GM11168 (cell line): Measurements from ENCODE around the gene GPR84.
"Not testable (repeated sequence)": the region's sequence is repeated elsewhere in the genome, so short reads cannot be mapped to it uniquely, and the experiment has no call there.

ENCODE experiments used
- in situ Hi-C: fragments of 300-500 bp; cut with MboI; formaldehyde crosslinking; loops from one replicate; pipeline ENCODE4 v1.12.0; 2022; ENCODE audit warnings: low sequenced_read_pairs; ENCODE audit not compliant: unreplicated experiment

GPR84 gene

DNA sequence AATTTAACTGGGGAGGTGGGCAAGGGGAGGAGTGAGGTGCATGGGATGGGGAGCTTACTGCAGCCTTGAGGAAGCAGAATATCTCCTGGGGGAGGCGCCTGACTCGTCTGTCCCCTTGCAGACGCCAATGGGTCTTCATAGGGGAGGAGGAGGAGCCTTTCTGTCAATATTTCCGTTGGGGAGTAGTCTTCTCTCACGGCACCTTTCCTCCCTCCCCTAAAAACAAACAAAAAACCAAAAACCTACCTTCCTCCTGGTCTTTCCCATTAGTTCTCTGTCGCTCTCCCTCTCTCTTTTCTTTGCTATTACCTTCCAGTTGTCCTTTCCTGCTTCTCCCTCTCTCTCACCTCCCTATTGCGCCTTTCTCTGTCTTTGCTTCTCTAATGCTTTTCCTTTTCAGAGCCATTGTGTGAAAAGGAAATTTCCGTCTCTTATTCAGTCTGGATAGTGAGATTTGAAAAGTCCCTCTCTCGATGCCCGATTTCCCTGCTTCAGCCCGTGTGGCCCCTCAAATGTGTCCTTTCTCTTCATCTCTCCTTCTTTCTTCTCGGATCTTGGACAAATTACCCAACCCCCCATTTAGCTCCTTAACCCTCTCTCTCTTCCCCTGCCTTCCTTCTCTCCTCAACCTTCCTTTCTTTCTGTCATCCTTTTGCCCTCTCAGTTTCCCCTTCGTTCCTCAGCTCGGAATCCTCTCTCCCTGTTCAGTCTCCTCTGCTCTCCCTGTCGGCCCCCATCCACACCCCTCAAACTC is 5.9 kb downstream of the GPR84 start:
- in situ Hi-C loops, result no loop called here

DNA sequence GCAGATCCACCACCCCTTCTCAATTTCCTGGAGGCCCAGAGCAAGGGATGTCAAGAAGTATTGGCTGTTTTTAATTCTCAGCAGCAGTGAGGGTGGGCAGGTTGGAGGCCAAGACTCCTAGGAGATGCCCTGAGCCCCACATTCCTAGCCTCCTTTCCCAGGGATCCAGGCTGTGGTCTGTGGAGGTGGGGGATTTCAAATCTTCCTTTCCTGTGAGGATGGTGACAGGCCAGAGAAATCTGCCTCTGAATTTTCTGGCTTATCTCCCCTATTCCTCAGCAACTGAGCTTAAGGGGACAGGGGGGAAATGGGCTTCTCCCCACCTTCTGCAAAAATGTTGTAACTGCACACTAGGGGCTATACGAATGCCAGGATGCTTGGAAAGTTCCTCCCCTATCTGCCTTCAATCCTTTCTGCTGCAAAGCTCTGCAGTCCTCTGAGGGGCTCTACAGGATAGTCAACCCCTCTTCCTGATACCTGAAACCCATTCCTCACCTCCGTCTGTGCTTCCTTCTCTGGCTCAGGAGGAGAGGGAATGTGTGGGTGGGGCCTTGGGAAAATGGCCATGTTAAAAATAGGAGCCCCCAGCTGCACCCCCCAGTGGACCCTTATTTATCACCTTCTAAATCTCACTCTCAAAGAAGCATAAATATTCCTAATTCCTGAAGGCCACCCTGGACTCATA is 6.6 kb downstream of the GPR84 start:
- in situ Hi-C loops, result no loop called here

DNA sequence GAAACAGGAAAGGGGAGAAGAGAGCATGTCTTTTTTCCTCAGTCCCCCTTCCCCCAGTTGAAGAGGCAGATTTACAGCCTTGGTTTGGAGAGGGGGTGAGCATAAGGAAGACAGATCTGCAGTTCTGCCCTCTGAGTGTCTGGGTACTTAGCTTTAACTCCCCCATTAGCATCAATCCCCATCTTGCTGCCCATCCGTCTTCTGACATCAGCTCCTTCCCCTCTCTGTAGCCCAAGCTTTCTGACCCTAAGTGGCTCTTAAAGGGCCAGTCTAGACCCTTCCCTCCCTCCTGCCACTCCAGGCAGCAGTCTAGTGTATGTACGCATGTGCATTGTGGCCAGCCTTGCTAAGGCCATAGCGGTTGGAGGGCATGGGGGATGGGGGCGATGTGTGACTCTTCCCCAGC is 7.3 kb downstream of the GPR84 start:
- in situ Hi-C loops, result no loop called here

DNA sequence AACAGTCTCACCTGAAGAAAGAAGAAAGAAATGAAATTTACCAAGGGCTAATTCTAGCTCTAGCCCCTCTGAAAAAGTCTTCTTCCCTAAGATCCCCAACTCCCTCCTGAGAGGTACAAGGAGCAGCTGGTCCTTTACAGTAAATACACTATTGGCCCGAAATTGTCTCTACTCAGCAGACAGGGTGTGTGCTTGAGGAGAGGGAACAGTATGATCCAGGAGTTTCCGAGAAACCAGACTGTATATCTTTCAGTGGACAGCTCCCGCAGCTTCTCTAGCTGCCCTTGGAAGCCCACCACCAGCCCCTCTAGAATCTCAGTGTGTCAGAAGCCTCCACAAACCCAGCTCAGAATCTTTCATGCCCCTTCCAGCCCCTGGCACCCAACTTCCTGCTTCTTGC is 8.1 kb downstream of the GPR84 start:
- in situ Hi-C loops, result no loop called here

DNA sequence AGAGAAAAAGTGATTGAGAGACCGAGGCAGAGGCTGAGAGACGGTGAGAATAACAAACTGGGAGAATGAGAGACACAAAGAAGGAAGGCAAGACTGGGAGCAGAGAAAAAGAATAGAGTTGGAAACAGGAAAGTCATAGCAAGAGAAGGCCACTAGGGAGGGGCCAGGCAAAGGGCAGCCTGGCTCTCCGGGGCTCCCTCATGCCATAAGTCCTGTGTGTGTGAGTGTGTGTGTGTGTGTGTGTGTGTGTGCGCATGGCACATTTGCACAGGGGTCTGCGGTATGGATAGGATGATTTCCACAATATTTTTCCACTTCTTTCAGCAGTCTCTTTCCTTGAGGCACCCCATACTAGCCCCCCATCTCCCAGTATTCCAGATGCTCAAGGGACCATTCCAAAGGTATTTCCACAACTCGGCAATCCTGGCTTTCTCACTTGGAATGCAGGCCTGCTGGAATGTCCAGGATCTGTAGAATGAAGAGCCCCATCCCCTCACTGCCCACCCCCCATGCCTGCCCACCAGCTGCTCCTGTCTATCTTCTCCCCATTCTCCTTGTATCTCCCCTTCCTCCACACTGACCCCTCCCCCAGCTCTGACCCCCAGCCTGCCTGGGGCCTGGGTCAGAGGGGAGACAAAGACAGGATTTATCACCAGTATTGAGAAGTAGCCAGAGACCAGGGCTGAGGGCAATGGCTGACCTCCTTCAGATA is 9.0 kb downstream of the GPR84 start:
- in situ Hi-C loops, result no loop called here

DNA sequence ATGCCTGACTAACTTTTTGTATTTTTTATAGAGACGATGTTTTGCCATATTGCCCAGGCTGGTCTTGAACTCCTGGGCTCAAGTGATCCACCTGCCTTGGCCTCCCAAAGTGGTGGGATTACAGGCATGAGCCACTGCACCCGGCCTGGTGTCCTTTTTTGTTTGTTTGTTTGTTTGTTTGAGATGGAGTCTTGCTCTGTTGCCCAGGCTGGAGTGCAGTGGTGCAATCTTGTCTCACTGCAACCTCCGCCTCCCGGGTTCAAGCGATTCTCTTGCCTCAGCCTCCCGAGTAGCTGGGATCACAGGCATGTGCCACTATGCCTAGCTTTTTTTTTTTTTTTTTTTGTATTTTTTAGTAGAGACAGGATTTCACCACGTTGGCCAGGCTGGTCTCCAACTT is 10.0 kb downstream of the GPR84 start:
- in situ Hi-C loops, result not testable (repeated sequence)

DNA sequence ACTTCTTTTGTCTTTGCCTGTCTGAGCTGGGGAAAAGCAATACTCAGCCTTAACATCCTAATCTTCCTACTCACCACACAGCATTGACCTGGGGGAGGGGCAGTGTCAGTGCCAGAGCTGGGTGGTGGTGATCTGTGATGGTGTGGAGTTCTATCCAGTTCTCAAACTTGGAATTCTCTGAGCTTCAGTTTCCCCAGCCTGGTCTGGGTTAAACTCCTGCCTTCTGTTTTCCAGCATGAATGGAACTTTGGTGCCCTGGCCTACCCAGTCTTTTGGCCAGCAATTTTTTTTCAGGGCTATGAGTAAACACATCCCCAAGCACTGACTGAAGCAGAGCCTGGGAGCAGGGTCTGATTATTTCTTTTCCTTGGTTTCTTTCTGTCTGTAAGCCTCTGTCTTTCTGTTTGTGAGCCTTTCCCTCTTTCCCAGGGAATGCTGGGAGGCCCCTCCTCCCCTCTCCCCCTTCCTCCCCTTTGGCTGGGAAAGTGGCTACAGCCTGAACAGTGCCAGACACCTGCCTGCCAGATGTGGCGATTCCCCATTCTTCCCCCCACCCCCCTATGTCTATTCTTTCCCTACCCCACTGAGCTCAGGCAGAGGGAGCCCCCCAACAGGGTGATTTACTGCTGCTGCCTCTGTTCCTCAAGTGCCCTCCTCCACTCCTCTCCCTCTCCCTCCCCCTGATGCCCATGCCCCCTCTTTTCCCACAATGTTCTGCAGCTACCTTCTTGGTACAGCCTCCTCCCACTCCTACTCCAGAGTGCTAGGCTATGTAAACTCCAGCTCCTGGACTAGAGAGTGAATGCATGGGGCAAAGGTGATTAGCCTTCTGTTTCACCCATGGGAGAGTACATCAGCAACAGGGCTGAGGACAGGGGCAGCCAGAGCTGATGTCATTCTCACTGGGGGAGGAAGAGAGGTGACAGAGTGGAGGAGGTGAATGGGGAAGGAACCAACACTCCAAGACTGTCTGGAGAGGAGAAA is 11.1 kb downstream of the GPR84 start:
- in situ Hi-C loops, result no loop called here

DNA sequence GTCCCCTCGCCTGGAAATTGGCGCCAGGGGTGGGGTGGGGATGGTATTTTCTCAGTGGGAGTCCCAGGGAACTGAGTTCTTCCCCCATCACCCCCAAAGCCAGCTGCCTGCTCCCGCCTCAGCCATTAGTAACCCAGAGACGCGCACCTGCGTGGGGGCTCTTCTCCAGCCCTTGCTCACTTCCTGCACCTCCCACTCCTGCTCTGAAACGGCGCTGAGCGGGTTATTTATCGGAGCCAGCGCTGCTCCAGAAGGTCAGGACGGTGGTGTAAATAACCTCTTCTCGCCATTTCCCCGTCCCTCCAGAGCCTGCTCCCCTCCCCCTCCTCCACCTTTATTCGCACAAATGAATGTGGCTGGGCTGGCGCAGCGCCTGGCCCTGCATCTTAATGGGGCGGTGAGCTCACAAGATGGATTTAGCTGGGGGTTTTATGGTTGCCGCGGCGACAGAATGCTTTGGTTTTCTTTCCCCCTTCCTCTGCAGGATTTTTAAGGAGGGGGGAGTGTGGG is 12.2 kb downstream of the GPR84 start:
- in situ Hi-C loops, result no loop called here

DNA sequence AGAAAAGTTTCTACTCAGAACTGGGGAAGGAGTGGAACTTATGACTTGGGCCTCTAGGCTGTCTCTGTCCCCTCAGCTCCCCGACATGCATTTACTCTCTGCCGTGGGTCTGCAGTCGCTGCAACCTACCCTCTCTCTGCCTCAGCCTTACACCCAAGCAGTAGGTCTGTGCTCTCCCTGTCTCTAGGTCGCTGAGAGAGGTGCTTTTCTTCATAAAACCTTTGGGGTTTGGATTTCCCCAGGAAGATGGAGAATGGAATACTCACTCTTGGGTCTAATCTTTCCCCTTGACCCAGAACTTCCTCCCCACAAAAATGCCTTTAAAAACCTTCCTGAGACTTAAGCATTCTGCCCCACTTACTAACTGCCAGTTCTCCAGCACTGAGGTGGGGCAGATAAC is 12.9 kb downstream of the GPR84 start:
- in situ Hi-C loops, result no loop called here

DNA sequence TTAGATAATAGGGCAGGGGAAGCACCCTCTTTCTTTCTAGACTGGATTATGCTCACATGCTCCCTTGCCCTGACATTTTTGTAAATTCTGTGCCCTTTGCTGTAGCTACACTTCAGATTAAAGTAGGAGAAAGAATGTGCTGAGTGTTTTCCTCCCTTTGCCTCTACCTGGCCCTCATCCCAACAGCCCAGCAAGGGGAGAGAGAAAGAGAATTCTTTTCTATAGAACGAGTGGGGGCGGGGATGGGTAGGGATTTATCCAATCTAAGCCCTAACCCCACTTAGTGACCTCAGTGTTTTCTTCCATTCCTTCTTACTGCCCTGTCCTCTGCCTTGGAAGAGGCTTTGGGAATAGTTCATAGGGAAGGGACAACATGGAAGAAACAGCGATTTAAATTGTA is 13.5 kb downstream of the GPR84 start:
- in situ Hi-C loops, result no loop called here

DNA sequence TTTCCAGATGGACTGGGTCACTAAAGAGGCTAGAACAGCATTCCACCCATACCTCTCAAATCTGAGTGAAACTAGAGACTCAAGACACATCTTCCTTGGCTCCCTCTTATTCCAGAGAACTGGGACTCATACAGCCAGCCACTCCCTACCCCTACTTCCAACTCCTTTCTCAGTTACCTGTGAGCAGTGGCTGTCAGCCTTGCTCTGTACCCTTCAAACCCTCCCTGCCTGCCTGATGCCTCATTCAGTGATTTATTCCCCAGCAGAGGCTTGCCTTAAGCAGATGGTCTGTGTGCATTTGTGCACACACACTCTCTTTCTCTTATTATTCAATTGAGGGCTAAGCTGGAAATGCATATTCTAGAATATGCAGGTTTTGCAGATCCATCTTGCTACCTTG is 14.6 kb downstream of the GPR84 start:
- in situ Hi-C loops, result no loop called here

DNA sequence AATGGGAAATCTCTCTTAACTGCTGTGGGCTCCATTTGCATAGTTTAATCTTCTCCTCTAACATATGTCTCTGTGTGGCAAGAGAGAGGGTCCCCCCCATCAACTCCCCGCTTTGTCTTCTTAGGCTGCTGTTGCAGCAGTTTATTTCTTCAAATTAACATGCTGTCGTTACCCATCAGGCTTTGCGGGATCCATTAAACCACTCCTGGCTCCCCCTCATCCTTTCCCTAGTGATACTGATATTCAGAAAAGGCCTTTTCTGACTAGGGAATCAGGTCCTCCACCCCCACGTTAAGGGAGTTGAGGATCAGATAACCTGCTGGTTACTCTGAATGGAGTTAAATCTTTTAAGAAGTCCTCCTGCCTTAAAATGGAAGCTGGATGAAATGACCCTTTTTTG is 15.2 kb downstream of the GPR84 start:
- in situ Hi-C loops, result no loop called here

DNA sequence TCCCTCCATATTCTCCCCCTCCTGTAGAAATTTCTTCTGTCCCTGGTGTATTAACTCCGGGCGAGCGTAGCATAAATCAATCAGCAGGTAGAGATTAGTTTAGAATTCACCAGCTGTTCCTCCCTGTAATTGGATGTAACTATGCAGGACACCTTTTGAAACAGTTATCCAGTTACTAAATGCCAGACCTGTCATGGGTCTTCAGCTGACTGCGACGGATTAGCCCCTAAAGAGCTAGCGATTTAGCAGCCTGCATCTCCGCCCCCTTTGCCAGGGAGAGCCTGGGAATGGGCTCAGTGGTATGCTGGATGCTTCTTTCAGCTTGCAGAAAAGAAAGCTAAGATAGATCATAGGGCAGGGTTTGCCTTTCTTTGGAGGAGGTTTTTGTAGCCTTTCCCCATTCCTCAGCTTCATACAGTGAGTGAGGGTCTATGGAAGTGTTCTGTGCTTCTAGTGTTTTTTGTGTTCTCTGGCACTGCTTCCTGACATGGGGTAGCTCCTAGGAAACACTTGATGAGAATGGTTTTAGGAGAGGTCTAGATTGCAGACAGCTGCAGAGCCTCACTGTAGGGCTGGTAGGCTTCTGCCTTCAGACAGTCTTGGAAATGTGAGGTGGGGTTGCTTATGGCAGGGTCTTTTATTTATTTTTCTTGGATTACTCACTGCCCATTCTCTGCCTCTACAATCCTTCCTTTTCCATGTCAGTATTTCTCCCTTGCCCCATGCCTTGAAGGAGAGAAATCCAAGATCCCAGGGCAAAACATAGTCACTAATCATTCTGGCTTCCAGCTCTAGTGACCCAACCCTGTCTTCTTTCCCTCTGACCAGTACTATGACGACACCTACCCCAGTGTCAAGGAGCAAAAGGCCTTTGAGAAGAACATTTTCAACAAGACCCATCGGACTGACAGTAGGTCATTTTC is 22.6 kb downstream of the GPR84 start:
- in situ Hi-C loops, result no loop called here

DNA sequence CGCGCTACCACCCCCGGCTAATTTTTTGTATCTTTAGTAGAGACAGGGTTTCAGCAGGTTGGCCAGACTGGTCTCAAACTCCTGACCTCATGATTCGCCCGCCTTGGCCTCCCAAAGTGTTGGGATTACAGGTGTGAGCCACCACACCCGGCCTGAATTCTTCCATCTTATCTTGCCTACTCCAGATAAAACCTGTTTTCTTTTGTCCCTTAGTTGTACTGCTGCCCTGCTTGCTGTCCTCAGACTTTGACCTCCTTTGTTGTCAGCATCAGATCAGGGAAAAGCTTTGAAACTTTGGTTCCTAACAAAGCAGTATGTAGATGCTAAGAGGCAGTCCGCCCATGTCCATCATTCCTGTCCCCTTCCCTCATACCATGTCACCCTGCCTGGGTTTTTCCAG is 23.4 kb downstream of the GPR84 start:
- in situ Hi-C loops, result no loop called here

DNA sequence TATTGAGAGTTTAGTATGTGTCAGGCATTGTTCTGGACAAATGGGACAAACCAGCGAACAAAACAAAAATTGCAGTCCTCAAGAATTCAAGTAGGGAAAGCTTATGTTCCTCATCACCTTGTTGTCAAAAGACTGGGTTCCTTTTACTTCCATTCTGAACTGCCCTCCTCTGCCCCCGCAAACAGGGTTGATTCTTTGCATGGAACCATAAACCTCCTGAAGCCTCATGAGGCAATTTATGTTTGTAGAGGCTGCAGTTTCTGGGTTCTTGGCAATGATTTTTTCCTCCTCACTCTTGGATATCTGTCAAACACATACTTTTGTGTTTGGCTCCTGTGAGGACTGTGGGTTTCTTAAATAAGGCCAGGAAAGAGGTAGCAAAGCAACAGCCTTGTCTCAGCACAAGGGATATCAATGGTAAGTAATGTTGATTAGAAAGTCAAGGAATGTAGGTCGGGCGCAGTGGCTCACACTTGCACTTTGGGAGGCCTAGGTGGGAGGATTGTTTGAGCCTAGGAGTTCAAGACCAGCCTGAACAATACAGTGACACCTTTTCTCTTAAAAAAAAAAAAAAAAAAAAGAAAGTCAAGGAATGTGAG is 25.5 kb downstream of the GPR84 start:
- in situ Hi-C loops, result no loop called here

DNA sequence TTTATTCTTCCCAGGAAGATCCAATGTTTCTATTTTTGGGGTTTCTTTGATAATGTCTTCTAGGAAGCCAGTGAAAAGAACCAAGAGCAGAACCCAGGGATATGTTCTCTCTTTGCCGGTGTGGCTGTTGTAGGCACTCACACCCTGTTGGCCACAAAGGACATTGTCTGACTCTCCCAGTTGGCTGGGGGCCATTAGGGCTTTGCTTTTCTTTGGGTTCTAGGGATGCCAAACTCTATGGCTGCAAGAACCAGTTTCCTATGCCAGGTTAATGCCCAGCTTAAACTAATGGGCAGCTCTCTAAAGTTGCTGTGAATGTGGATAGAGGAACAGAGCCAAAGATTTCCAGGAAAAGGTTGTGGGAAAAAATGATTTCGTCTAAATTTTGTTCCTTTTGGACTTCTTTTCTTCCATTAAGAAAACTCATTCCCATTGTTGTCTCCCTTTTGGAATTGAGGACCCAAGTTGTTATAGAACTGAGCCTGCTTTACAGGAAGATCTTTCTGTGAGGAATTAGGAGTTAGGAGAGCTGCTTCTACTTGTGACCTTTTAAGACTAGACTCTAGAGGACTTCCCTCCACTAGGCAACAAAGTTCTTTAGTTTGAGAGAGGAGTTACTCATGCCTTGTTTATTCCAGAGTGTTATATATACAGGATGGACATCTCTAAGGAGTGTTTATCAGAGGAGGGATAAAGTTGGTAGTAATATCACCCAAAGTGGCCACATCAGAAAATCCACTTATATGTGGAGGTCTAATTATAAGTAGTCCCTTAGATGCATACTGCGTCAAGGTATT is 26.2 kb downstream of the GPR84 start:
- in situ Hi-C loops, result no loop called here

DNA sequence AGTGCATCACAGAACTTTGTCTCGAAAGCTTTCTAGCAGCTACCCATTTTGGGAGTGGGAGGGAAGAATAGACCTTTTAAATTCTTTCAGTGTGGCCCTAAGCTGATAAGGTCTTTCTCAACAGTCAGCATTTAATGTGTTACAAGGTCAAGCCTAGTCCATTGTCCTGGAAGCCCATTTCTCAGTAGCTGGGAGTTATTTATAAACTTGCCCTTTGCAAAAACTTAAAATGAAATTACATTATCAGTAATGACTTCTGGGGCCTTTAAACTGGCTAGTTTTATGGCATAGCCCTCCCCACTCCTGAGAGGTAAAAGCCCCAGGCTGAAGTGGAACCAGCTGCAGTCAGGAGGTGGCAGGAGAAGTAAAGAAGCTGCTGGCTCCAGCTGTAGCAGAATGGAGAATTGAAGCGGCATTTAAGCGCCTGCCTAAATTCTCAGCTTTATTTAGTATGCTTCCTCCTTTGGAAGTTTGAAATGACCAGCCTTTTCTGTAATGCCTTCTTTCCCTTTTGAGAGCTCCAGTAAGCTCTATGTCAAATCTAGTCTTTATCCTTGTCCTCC is 26.9 kb downstream of the GPR84 start:
- in situ Hi-C loops, result no loop called here
